GM13976 (cell line): Measurements from ENCODE around the gene PDLIM5.

ENCODE experiments used
- DNase-seq: peaks from one replicate; pipeline ENCODE4 v3.0.0; 2012; ENCODE audit warnings: low spot score
- in situ Hi-C: fragments of 300-500 bp; cut with MboI; formaldehyde crosslinking; loops from one replicate; pipeline ENCODE4 v1.12.0; 2022; ENCODE audit warnings: low sequenced_read_pairs, mixed read lengths, inconsistent platforms; ENCODE audit not compliant: unreplicated experiment
- TF ChIP-seq, protein P1 (sequence below): IDR thresholded peaks from 2 replicates; pipeline ENCODE4 v1.5.1; 2012; ENCODE audit warnings: borderline replicate concordance, mild to moderate bottlenecking; ENCODE audit not compliant: insufficient read depth; ENCODE audit errors: extremely low read depth, missing control alignments, control extremely low read depth

Gene PDLIM5

DNA sequence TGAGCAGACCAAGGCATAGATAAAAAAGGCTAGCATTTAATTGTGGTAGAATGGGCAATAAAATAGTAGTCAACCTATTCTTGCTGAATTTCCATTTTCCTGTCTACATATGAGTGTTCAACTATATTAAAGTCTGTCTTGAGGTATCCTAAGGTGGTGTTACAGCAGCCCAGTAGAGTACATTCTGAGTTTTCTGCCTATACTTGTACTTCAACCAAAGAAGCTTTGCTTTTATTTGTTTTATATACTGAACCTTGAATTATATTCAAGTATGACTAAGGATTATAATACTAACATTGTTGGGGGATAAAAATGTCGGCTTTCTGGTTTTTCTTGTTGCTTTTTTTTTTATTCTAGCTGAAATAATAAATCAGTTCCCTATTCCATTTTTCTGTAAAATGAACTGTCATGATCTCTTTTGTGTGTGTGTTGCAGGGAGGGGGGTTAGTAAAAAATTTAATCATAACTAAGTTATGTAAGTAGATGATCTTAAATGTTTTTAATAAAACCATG, 106.7 kb downstream of the PDLIM5 start:
- DNase-seq: no peak
- in situ Hi-C loops: no loop called here
- TF ChIP-seq, protein P1, sequence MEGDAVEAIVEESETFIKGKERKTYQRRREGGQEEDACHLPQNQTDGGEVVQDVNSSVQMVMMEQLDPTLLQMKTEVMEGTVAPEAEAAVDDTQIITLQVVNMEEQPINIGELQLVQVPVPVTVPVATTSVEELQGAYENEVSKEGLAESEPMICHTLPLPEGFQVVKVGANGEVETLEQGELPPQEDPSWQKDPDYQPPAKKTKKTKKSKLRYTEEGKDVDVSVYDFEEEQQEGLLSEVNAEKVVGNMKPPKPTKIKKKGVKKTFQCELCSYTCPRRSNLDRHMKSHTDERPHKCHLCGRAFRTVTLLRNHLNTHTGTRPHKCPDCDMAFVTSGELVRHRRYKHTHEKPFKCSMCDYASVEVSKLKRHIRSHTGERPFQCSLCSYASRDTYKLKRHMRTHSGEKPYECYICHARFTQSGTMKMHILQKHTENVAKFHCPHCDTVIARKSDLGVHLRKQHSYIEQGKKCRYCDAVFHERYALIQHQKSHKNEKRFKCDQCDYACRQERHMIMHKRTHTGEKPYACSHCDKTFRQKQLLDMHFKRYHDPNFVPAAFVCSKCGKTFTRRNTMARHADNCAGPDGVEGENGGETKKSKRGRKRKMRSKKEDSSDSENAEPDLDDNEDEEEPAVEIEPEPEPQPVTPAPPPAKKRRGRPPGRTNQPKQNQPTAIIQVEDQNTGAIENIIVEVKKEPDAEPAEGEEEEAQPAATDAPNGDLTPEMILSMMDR: no peak

DNA sequence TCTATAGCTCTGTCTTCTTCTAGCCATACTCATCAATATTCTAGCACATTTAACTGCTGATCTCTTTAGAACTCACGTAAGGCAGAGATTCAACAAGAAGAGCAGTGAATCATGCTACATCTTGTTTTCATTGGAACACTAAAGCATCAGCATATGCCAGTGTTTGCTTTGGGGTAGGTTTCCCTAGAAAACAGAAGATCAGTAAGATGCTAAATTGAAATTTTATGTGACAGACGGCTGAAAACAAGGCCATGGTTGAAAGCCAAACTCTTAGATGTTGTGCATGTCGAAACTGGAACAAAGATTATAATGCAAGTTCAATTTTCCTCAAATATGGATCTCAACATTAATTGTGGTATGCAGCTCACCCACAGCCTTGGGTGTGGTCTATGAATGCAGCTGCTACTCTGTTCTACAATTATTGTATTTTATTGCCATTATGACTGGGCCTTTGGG, 107.6 kb downstream of the PDLIM5 start:
- DNase-seq: no peak
- TF ChIP-seq, protein P1: no peak
- in situ Hi-C loops: no loop called here

DNA sequence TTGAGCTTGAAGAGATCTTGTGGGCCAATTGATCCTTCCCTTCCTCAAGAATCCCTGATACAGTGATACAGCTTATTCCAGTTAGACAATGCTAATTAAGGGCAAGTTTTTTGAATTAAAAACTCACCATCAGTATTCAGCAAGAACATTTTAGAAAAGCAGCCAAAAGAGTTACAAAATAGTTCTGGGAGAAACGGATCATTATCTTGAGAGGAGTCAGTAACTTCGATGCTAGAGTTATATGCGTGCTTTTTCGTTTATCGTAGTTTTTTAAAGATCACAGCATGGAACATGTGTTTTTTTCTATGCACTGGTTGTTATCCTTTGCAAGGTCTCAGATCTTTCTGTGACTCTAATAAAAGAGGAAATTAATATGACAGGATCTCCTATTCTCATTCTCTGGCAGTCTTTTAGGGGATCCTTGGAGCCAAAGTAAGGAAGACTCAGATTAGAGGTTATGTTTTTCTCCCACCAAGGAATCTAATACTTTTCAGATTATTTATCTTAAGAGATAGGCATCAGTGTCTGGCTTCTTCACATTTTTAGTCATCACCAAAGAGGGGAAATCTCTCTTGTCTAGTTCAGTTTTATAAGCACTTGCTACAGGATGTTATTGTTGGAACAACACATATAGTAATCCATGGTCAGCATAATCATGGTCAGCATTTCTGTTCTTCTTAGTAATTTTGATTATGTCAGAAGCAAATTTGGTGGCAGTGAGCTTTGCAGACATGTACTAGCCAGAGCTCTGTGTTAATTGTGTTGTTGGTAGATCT, 109.7 kb downstream of the PDLIM5 start:
- DNase-seq: no peak
- TF ChIP-seq, protein P1: no peak
- in situ Hi-C loops: no loop called here

DNA sequence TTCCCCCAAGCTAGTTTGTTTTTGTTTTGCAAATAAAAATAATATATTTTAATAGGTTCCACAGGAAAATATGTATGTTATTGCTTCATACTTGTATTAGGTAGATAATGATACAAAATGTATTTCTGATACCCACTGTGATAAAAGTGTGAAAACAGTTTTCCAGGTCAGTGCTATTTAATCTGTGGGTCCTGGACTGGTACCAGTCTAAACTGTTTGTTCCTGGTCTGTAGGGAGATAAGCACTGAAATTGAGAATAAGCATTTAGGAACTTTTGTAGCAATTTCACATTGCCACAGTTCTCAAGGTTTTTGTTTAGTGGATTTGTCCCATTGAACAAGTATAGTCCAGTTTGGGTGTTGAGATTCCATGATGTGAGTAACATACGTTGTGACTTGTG, 110.5 kb downstream of the PDLIM5 start:
- TF ChIP-seq, protein P1: no peak
- DNase-seq: no peak
- in situ Hi-C loops: no loop called here

DNA sequence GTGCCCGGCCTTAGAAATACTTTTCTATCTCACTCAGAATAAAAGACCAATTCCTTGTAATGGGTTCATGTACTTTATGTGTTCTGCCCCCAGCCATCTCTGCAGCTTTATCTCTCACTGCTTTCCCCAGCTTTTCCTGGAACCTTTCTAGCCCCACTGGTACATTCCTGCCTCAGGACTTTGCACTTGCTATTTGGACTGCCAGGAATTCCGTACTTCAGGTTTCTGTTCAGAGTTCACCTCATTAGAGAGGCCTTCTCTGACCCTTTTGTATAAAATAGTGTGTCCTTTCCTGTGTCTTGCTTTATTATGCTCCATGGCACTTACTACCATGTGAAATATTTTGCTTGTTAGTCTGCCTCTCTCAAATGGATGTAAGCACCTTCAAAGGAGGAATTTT, 112.5 kb downstream of the PDLIM5 start:
- in situ Hi-C loops: no loop called here
- DNase-seq: no peak
- TF ChIP-seq, protein P1: no peak

DNA sequence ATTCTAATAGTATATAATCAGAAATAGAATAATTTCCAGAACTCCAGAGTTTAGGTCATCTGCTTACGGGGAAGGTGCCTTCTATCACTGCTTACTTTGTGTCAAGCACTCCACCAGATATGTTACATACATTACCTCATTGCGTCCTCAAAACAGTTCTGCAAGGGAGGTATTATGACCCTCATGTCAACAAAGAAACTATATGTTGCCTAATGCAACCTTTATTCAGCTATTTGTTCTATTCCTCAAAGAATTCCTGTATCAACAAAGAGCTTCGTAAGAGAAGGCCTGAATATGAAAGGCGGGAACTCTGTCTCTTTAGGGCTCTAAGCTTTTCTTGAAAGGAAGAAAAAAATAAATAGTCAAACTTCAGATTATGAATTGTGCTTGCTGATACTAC, 114.7 kb downstream of the PDLIM5 start:
- in situ Hi-C loops: no loop called here
- no peak for DNase-seq
- TF ChIP-seq, protein P1: no peak

DNA sequence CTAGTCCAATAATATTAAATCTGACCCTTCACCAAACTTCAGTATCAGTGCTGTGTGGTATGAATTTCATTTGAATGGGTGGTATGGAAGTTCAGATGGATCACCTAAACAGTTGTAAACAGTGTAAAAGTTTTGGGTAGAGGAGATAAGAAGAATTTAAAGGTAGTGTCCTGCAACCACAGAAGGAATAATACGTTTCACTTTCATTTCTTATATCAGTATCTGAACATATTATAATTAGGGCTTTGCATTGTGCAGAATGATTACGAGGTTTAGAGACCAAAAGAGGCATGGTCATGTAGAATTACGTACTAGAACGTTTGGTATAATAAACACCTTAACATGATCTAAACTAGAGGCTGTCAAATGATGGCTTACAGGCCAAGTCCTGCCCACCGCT, 116.1 kb downstream of the PDLIM5 start:
- in situ Hi-C loops: no loop called here

More for the DNA sequence above, 116.1 kb downstream of the PDLIM5 start:
- DNase-seq: peak; percentile 23
- TF ChIP-seq, protein P1: no peak
